GM19468 (cell line): Measurements from ENCODE around the gene CD68.

Source experiments
- ATAC-seq: cut with Tn5 transposase; IDR thresholded peaks from one replicate; pipeline ENCODE4 v1.9.1; 2021; ENCODE audit warnings: mild to moderate bottlenecking, moderate library complexity, moderate number of reproducible peaks; ENCODE audit not compliant: unreplicated experiment; ENCODE audit errors: extremely low read depth

Gene CD68, protein sequence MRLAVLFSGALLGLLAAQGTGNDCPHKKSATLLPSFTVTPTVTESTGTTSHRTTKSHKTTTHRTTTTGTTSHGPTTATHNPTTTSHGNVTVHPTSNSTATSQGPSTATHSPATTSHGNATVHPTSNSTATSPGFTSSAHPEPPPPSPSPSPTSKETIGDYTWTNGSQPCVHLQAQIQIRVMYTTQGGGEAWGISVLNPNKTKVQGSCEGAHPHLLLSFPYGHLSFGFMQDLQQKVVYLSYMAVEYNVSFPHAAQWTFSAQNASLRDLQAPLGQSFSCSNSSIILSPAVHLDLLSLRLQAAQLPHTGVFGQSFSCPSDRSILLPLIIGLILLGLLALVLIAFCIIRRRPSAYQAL

DNA sequence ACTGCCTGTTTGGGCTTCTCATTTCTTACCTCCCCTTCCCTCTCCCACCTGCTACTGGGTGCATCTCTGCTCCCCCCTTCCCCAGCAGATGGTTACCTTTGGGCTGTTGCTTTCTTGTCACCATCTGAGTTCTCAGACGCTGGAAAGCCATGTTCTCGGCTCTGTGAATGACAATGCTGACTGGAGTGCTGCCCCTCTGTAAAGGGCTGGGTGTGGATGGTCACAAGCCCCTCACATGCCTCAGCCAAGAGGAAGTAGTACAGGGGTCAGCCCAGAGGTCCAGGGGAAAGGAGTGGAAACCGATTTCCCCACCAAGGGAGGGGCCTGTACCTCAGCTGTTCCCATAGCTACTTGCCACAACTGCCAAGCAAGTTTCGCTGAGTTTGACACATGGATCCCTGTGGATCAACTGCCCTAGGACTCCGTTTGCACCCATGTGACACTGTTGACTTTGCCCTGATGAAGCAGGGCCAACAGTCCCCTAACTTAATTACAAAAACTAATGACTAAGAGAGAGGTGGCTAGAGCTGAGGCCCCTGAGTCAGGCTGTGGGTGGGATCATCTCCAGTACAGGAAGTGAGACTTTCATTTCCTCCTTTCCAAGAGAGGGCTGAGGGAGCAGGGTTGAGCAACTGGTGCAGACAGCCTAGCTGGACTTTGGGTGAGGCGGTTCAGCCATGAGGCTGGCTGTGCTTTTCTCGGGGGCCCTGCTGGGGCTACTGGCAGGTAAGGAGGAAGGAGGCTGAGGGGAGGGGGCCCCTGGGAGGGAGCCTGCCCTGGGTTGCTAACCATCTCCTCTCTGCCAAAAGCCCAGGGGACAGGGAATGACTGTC is at the start of gene CD68:
CD68 (plus strand) TSS at position 638 of the 833 bp plus-strand sequence; CDS start at position 678, 40 bp downstream.
- ATAC-seq, result peak; percentile 42

DNA sequence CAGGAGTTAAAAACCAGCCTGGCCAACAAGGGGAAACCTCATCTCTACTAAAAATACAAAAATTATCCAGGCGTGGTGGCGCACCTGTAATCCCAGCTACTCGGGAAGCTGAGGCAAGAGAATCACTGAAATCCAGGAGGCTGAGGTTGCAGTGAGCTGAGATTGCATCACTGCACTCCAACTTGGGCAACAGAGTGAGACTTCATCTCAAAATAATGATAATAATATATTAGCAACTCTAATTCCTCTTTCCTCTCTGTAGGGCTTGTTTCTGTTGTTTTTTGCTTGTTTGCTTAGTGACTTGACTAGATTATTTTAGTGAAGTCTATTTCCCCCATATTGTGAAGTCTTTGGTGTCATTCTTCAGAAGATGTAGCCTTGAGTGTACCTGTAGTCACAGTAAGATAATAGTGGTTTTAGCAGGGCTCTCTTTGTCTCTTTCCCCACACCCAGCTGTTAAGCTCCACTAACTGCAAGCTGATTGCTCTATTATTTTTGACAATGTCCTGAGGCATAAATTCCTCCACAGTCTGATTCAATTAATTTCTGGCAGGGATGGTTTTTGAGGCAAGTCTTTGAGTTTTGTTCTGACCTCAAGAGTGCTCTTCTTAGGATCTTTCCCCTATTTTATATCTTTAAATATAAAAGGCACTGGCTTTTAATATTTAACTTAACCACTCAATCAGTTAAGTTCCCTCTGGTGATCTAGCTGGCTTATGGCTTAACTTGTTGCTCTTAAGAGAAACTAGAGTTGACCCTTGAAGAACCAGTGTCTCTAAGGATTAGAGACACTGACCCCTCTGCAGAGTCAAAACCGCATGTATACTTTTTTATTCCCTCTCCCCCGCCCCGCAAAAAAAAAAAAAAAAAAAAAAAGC is 49.2 kb upstream of the CD68 start:
- no peak for ATAC-seq

DNA sequence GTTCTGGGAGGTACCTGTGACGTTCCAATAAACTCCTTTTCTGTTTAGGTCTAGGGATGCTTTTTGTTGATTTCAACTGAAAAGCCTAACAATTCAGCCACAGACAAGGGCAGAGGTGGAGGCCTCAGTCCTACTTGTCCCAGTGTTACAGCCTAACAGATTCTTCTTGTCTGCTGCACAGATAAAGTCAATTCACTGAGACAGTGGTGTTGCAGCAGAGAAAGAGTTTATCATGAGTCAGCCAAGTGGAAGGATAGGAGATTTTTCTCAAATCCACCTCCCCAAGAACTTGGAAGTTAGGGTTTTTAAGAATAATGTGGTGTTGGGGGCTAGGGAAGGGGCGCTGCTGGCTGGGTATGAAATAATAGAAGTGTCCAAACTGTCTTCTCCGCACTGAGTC is 41.4 kb upstream of the CD68 start:
- no peak for ATAC-seq

DNA sequence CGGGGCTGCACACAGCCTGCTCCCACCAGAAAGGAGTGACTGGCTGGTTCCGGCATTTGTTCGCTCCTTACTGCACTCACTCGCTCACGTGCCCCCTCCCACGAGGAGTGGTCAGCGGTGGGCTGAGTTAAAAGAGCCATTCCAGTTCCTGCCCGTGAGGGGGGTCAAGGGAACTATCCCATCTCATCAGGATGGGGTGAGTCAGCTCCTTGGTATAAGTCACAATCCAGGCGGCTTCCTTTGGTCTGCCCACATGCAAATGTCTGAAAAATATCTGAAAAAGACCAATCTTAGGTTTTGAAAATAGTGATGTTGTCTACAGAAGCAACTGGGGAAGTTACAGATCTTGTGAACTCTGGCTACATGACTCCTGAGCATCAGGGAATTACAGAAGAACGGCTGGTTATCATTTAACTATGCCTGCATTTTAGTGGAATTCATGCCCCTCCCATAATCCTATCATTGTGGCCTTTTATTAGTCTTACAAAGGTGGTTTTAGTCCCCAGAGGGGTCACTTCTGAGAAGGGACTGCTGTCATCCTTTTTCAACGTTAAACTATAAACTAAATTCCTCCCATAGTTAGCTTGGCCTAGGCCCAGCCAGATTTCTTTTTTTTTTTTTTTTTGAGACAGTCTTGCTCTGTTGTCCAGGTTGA is 40.4 kb upstream of the CD68 start:
- no peak for ATAC-seq

DNA sequence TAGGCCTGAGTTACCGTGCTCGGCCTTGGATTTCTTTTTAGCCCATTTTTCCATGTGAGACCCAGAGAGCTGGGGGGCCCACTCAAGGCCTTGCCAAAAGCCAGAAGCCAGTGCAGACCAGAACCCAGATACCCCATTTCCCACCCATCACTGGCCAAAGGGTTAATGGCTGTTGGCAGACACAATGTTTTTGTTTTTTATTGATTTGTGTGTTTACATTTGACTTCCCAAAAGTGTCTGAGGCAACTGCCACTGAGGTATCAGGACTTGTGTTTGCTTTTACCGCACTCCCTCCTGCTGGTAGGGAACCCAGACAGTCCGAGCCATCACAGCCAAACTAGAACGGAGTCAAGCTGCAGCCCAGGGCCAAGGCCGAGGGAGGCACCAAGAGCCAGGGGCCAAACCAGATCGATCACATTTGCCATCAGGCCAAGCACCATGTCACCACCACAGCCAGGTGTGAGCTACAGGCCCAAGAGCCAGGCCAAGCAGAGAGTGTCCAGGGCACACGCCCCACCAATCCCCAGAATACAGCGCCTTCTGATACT is 38.3 kb upstream of the CD68 start:
- no peak for ATAC-seq

DNA sequence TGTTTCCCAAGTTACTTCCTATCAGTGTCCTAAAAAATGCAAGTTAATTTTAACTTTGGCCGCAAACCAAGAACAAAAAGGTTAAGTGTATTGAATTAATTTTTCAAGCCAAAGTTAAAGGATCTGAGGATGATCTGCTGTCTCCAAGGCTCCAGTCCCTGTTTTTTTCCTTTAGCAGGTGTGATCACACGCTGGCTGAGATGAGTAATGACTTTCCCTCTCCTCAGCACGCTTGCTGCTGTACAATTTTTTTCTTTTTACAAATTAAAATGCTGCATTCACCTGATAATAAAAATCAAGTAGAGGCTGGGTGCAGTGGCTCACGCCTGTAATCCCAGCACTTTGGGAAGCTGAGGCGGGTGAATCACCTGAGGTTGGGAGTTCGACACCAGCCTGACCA is 34.5 kb upstream of the CD68 start:
- no peak for ATAC-seq

DNA sequence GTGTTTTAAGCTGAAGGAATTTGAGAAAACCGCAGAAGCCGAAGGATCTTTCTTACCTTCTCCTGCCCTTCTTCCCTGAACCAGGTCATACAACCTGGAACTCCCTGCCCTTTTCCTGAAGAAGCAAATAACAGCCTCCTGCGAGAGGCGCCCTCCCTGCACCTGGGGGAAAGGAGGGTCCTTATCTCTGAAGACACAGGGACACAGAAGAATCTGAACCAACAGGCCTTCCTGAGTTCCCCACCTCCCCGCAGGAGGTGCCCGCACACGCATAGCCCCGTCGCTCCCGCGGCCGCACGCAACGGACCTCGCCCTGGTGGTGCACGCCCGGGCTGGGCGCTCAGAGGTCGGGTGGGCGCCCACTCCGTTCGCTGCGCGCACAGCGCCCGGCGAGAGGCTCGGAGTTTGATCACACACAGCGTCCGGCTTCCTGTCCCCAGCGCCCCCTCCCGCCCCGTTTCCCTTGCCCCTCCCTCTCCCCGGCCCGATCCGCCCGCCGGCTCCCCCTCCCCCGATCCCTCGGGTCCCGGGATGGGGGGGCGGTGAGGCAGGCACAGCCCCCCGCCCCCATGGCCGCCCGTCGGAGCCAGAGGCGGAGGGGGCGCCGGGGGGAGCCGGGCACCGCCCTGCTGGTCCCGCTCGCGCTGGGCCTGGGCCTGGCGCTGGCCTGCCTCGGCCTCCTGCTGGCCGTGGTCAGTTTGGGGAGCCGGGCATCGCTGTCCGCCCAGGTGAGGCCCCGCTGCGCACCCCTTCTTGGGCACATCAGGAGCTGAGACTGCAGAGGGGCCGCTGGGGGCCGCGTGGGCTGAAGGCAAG is 30.6 kb upstream of the CD68 start, which contains the start of gene TNFSF12:
TNFSF12 (plus strand) TSS at position 474 of the 816 bp plus-strand sequence; CDS start at position 570, 96 bp downstream.
- ATAC-seq, result no peak

DNA sequence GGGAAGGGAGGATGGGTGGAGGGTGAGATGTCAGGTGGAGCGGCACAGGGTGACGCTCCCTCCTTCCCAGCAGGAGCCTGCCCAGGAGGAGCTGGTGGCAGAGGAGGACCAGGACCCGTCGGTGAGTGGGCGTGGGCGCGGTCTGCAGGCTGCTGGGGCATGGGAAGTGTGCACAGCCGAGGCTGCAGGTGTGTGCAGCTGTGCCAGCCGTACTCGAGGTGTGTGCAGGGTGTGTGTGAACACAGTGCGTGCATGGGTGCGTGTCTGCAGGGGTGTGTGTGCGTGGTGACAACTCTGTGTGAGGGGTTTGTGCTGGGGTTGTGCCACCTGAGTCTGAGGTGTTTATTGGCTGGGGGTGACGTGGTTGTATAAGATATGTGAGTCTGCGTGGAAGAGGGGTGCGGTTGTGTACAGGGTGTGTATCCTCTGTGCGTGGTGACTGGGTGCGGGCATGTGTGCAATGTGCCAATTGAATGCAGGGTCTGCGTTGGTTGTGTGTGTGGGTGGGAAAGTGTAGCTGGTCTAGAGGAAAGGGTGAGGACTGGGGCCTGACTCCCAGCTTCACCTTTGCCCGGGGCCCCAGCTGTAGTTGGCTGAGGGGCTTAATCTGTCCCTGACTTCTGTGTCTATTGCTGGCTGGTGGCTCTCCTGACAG is 29.9 kb upstream of the CD68 start:
- no peak for ATAC-seq

DNA sequence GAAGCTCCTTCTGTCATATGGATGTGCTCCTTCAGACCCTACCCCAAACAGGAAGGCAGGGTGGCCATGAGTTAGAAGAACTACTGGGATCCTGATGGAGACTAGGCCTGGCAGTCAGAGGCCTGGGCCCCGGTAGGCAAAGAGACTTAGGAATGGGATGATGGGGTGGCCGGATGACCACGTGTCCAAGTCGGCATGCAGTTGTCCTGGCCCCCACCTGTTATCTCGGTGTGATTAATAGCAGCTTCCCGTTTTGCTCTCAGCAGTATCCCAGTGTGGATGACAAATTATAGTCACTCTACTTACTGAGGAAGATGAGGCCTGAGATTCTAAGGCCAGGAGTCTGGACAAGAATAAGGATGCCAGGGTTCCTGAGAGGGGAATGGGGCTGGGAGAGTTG is 29.1 kb upstream of the CD68 start:
- ATAC-seq, result no peak

DNA sequence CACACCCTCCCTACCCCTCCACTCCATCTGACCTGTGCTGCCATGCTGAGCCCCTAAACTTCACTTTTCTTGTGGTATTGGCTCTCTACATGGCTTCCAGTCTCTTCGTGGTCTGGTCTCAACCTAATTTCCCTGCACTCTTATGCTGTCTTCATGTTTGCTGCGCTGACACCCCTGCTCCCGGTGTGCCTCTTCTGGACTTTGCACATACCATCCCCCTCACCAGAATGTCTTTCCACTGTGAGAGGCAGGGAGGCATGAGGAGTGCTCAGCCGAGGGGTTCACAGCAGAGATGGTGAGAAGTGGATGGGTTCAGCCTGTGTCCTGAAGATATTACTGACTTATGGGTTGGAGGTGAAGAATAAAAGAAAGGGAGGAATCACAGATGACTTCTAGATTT is 28.0 kb upstream of the CD68 start:
- ATAC-seq, result no peak

DNA sequence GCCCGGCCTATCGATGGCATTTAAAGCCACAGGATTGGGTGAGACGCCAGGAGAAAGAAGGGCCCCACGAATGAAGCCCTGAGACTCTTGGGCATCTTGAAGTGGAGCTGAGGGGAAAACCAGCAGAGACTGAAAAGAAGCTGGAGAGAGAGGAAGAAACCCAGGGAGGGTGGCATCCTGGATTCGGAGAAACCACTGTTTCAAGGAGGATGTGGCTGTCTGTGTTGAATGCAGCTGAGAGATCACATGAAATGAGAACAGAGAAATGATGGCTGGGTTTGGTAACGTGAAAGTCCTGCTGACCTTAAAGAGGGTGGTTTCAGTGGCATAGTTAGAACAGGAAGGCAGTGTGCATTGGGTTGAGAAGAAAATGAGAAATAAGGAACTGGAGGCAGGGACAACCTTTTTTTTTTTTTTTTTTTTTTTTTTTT is 26.8 kb upstream of the CD68 start:
- ATAC-seq, result no peak

DNA sequence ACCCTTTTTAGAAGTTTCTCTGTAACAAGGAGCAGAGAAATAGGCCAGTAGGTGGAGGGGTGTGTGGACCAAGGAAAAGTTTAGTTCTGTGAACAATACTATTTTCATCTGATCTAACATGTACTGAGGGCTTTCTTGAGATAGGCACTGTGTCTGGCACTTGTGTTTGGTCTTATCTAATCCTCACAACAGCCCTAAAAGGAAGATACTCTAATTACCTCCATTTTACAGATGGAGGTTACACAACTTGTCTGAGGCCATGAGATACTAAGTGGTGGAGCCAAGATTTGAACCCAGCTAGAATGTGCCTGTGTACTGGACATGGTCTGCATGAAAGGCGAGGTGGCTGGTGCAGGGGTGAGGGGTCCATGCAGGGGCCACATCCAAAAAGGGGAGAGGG is 26.1 kb upstream of the CD68 start:
- no peak for ATAC-seq

DNA sequence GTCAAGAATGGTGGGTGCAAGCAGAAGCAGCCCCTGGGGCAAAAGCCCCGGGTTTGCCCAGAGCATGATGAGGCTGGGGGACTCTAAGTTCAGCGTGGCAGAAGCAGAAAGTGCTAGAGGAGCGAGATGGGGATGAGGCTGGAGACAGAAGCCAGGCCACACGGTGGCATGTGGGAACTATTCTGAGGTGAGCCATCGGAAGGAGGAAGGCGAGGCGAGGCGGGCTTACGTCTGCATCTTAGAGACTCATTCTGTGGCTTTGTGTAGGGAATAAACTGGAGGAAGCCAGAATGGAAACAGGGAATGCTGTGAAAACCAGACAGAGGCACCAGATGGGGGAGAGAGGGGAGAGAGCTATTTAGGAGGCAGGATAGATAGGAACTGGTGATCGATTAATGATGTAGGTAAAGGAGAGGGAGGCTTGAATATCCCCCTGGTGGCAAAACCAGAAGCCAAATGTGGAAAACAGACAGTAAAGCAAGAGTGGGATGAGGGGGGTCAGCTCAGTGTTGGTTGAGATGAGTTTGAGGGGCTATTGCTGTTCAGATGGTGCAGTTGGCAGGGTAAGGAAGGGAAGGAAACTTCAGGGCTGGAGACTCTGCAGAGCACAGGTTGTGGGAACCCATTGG is 24.0 kb upstream of the CD68 start:
- no peak for ATAC-seq

DNA sequence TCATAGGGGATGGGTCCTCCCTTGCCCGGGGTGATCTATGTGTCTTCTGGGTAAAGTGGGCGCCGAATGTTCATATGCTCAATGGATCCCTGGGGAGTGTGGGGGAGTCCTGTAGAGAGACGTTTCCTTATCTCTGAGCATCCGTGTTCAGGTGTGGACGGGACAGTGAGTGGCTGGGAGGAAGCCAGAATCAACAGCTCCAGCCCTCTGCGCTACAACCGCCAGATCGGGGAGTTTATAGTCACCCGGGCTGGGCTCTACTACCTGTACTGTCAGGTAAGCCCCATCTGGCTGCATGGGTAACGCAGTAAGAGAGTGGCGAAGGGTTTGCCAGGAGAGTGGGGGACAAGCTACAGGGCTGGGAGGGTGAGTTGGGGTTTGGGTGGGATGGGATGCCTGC is 22.8 kb upstream of the CD68 start:
- no peak for ATAC-seq

DNA sequence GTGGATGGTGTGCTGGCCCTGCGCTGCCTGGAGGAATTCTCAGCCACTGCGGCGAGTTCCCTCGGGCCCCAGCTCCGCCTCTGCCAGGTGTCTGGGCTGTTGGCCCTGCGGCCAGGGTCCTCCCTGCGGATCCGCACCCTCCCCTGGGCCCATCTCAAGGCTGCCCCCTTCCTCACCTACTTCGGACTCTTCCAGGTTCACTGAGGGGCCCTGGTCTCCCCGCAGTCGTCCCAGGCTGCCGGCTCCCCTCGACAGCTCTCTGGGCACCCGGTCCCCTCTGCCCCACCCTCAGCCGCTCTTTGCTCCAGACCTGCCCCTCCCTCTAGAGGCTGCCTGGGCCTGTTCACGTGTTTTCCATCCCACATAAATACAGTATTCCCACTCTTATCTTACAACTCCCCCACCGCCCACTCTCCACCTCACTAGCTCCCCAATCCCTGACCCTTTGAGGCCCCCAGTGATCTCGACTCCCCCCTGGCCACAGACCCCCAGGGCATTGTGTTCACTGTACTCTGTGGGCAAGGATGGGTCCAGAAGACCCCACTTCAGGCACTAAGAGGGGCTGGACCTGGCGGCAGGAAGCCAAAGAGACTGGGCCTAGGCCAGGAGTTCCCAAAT is 22.2 kb upstream of the CD68 start:
- no peak for ATAC-seq

DNA sequence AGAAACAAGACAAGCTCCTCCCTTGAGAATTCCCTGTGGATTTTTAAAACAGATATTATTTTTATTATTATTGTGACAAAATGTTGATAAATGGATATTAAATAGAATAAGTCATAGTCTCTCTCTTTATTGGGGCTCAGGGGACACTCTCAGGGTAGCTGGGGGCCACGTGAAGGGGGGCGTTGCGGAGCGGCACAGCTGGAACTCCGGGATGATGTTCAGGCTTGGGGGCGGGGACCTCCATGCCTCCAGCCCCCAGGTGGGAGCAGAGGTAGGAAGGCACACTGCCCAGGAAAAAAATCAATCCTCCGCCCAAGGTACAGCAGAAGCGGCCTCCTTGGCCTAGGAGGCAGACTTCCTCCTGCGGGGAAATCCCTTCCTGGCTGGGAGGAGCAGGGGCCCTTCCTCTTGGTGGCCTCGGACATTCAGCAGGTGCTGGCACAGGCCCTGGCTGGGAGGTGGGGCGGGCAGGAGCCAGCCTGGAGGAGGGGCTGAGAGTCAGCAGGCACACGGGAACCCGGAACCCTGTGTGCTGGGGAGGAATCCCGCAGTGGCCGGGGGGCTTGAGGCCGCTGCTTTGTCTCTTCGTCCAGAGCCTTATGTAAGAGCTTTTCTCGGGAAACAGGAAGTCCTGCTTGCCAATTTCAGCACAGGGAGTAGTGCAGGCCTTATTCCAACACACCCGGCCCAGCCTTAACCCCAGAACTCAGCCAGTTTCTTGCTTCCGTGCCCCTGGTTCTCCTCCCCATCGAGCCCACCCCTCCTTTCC is 21.5 kb upstream of the CD68 start:
- no peak for ATAC-seq
